DOHH2 (cell line): Measurements from ENCODE around the gene CACNA1E.
"Not testable (repeated sequence)": the region's sequence is repeated elsewhere in the genome, so short reads cannot be mapped to it uniquely, and the experiment has no call there.

ENCODE experiments used
- H3F3A ChIP-seq: fragments of 200-600 bp; sonication (generic), shearing (Covaris generic); 2 replicates; pipeline ENCODE4 v1.6.0; 2016; ENCODE audit warnings: antibody characterized with exemption, mild to moderate bottlenecking; ENCODE audit not compliant: control insufficient read depth, insufficient read depth
- H3K27ac ChIP-seq: fragments of 200-600 bp; sonication (generic); 2 replicates; pipeline ENCODE4 v1.5.1; 2014; ENCODE audit warnings: low read depth, mild to moderate bottlenecking, low read length, moderate library complexity
- H3K27me3 ChIP-seq: fragments of 200-600 bp; sonication (generic); 2 replicates; pipeline ENCODE4 v1.6.1; 2014; ENCODE audit warnings: mild to moderate bottlenecking, low read length, mixed read lengths; ENCODE audit not compliant: control insufficient read depth
- H3K36me3 ChIP-seq: fragments of 200-600 bp; sonication (generic); 2 replicates; pipeline ENCODE4 v1.6.1; 2014; ENCODE audit warnings: mild to moderate bottlenecking, low read length, moderate library complexity, mixed read lengths; ENCODE audit not compliant: control insufficient read depth
- H3K4me1 ChIP-seq: fragments of 200-600 bp; sonication (generic); 2 replicates; pipeline ENCODE4 v1.6.1; 2014; ENCODE audit warnings: mild to moderate bottlenecking, low read length, mixed read lengths; ENCODE audit not compliant: control insufficient read depth
- H3K4me2 ChIP-seq: fragments of 200-600 bp; sonication (generic); 2 replicates; pipeline ENCODE4 v1.6.0; 2014; ENCODE audit warnings: mild to moderate bottlenecking, low read length, moderate library complexity
- H3K4me3 ChIP-seq: fragments of 200-600 bp; sonication (generic); 2 replicates; pipeline ENCODE4 v1.5.1; 2014; ENCODE audit warnings: mild to moderate bottlenecking, low read length, mixed read lengths
- H3K79me2 ChIP-seq: fragments of 200-600 bp; sonication (generic); 2 replicates; pipeline ENCODE4 v1.6.1; 2014; ENCODE audit warnings: mild to moderate bottlenecking, low read length, mixed read lengths; ENCODE audit not compliant: control insufficient read depth
- H3K9me2 ChIP-seq: fragments of 200-600 bp; sonication (generic); replicated peaks from 2 replicates; pipeline ENCODE4 v1.6.1; 2014; ENCODE audit warnings: mild to moderate bottlenecking, low read length, mixed read lengths; ENCODE audit not compliant: control insufficient read depth
- H3K9me3 ChIP-seq: fragments of 200-600 bp; sonication (generic); 2 replicates; pipeline ENCODE4 v1.6.1; 2014; ENCODE audit warnings: antibody characterized with exemption, low read length, mixed read lengths; ENCODE audit not compliant: control insufficient read depth, insufficient read depth
- H4K20me1 ChIP-seq: fragments of 200-600 bp; sonication (generic); 2 replicates; pipeline ENCODE4 v1.6.0; 2014; ENCODE audit warnings: low read depth, mild to moderate bottlenecking, antibody characterized with exemption, low read length, moderate library complexity; ENCODE audit not compliant: control insufficient read depth, insufficient read depth
- CTCF ChIP-seq: fragments of 200-600 bp; sonication (generic); IDR thresholded peaks from one replicate; pipeline ENCODE4 v1.5.1; 2014; ENCODE audit warnings: antibody characterized with exemption, mild to moderate bottlenecking, low read depth, low read length; ENCODE audit not compliant: poor library complexity, severe bottlenecking
- EZH2phosphoT487 ChIP-seq: fragments of 200-600 bp; sonication (generic); IDR thresholded peaks from 2 replicates; pipeline ENCODE4 v1.6.1; 2017; ENCODE audit warnings: borderline replicate concordance, mild to moderate bottlenecking, antibody characterized with exemption, low read length, moderate library complexity, mixed read lengths

CACNA1E gene

GRCh38 chr1:181818459-181818858, 335.1 kb downstream of the CACNA1E start:
- H3K4me2 ChIP-seq, result no peak overlapping the region
- no peaks in the 10 kb centered on the region for H4K20me1 ChIP-seq
- H3K4me1 ChIP-seq, result no peaks in the 10 kb centered on the region
- no peaks in the 10 kb centered on the region for H3K36me3 ChIP-seq
- no peaks in the 10 kb centered on the region for H3K79me2 ChIP-seq
- H3F3A ChIP-seq, result no peaks in the 10 kb centered on the region
- TF ChIP-seq EZH2phosphoT487 (no peak), CTCF (no peak)
- H3K9me3 ChIP-seq, result no peaks in the 10 kb centered on the region
- no peaks in the 10 kb centered on the region for H3K27me3 ChIP-seq
- no peak overlapping the region for H3K27ac ChIP-seq
- H3K9me2 ChIP-seq, result no peaks in the 10 kb centered on the region
- no peak overlapping the region for H3K4me3 ChIP-seq

- Histone ChIP-seq H3K4me2 (no peak overlapping the region), H3K27ac (no peak overlapping the region), H3K4me1 (no peaks in the 10 kb centered on the region), H4K20me1 (no peaks in the 10 kb centered on the region), H3K9me3 (no peaks in the 10 kb centered on the region), H3K9me2 (no peaks in the 10 kb centered on the region), H3K79me2 (no peaks in the 10 kb centered on the region), H3K27me3 (no peaks in the 10 kb centered on the region), H3F3A (no peaks in the 10 kb centered on the region), H3K4me3 (no peak overlapping the region), H3K36me3 (no peaks in the 10 kb centered on the region)
- no peak for TF ChIP-seq CTCF
- TF ChIP-seq EZH2phosphoT487, result no peak
Measured at GRCh38 chr1:181818943-181819342, 335.6 kb downstream of the CACNA1E start.

GRCh38 chr1:181821701-181822100, 338.4 kb downstream of the CACNA1E start:
- no peaks in the 10 kb centered on the region for H3K9me3 ChIP-seq
- H3K27me3 ChIP-seq, result no peaks in the 10 kb centered on the region

GRCh38 chr1:181832173-181832880, 349.0 kb downstream of the CACNA1E start:
- H3K36me3 ChIP-seq, H3K4me3 ChIP-seq, H3K9me2 ChIP-seq, H3K4me1 ChIP-seq, H3K27me3 ChIP-seq, H4K20me1 ChIP-seq, H3K4me2 ChIP-seq, H3K27ac ChIP-seq, H3K9me3 ChIP-seq, H3F3A ChIP-seq, H3K79me2 ChIP-seq: not testable (repeated sequence)

More at GRCh38 chr1:181821701-181822100, 338.4 kb downstream of the CACNA1E start:
- Histone ChIP-seq H4K20me1 (no peaks in the 10 kb centered on the region), H3K79me2 (no peaks in the 10 kb centered on the region), H3K4me2 (no peak overlapping the region), H3K27ac (no peak overlapping the region), H3K4me3 (no peak overlapping the region), H3K36me3 (no peaks in the 10 kb centered on the region), H3K9me2 (no peaks in the 10 kb centered on the region), H3K4me1 (no peaks in the 10 kb centered on the region), H3F3A (no peaks in the 10 kb centered on the region)
- TF ChIP-seq CTCF (no peak), EZH2phosphoT487 (no peak)
